Activated CD8-positive, alpha-beta memory T cell treated with anti-CD3 and anti-CD28 coated beads for 1 hour (primary cell): Measurements from ENCODE around the gene SLC22A1.
"Not testable (repeated sequence)": the region's sequence is repeated elsewhere in the genome, so short reads cannot be mapped to it uniquely, and the experiment has no call there.

Source experiments
- DNase-seq, 2 donors: peaks; one replicate each; pipeline ENCODE4 v3.0.0-alpha.2; 2020; ENCODE audit warnings: low read depth in 1 of 2; ENCODE audit errors: extremely low read depth in 1 of 2

The SLC22A1 gene

GRCh38 chr6:160137130-160137988 is 15.7 kb downstream of the SLC22A1 start:
- DNase-seq: no peak

DNA sequence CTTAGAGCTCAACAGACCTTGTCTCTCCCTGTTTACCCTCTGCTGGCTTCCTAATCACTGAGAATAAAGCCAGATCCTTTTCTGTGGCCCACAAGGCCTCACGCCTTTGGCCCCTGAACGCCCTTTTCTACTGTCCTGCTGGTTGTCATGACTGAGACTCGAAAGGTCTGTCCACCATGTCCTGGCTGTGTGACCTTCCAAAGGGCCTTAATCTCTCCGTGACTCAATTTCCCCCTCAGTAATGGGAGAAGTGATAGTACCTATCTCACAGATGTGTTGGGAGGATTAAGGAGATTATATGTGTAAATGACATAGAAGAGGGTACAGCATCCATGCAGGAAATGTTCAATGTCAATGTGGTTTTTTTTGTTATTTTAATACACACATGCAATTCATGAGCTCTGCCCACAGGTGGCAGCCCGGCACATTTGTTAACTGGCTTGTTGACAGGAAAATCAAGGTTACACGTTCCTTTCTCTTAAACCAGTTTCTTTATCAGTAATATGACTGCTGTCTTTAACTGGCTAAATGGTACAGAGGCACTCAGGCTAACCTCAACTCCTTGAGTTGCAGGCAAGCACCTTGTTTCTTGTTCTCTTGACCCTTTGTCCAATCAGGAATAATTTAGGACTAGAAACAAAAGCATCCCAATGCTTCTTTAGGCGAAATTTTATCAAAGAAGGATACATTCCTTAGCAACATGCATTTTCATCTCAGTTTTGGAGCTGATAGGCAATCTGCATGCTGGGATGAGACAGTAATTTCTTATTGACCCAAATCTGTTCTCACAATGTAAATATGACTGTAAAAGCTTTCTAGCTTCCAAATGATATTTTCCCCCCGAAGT is 16.6 kb downstream of the SLC22A1 start:
- peak in 1 of 2 donors; percentile 33 for DNase-seq

- no peak for DNase-seq
These were observed 17.3 kb downstream of the SLC22A1 start for GRCh38 chr6:160138839-160139419.

- no peak for DNase-seq
These were observed 17.8 kb downstream of the SLC22A1 start for GRCh38 chr6:160139420-160139851.

GRCh38 chr6:160140493-160140892 is 18.9 kb downstream of the SLC22A1 start:
- not testable (repeated sequence) for DNase-seq

DNA sequence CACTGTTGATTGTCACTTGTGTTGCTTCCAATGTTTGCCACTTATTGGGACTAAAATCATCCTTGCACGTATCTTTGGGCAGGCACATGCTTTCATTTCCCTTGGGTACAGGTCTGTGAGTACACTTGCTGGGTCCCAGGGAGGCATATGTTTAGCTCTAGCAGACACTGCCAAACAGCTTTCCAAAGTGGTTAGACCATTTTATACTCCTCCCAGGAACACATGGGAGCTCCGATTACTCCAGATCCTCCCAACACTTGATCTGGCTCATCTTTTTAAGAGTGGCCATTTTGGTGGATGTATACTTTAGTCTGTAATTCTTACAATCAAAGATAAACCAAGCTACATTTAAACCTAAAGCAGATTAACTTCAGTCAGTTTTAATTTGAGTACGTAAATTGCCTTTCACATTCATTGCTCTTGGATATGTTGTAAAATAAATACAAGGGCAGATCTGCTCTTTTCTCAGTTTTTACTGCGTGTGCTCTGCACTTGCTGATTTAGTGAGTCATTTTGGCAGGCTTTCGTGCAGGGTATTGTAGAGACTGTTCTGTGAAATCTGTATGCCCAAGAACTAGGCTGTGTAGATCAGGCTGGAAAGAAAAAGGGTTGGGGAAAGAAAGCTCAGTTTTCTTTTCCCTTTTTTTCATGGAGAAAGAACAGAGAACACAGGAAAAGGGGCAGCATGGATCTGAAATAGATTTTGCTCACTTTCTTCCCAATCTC is 19.5 kb downstream of the SLC22A1 start:
- DNase-seq: no peak

DNA sequence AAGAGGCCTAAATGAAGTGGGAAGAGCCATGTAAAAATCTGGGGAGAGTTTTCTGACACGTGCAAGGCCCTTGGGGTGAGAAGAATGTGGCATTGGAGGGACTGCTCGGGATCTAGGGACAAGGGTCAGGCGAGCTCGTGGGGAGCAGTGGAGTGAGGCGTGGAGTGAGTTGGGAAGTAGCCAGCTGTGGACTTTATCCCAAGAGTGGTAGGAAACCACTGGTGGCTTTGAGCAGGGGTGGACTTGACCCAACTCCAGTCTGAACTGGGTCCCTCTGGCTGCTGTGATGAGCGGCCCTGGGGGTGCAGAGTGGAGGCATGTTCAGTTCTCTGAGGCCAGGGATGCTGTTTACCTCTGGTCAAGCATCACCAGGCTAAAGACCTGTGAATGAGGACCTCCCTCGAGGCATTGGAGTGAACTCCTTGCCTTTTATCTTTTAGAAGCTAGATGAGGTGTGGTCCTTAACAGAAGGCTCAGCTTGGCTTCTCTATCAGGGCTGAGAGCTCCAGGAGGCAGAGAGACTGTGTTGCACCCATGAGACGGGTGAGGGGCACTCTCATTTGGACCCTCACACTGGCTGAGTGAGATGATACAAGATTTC is 20.6 kb downstream of the SLC22A1 start:
- DNase-seq: no peak

DNA sequence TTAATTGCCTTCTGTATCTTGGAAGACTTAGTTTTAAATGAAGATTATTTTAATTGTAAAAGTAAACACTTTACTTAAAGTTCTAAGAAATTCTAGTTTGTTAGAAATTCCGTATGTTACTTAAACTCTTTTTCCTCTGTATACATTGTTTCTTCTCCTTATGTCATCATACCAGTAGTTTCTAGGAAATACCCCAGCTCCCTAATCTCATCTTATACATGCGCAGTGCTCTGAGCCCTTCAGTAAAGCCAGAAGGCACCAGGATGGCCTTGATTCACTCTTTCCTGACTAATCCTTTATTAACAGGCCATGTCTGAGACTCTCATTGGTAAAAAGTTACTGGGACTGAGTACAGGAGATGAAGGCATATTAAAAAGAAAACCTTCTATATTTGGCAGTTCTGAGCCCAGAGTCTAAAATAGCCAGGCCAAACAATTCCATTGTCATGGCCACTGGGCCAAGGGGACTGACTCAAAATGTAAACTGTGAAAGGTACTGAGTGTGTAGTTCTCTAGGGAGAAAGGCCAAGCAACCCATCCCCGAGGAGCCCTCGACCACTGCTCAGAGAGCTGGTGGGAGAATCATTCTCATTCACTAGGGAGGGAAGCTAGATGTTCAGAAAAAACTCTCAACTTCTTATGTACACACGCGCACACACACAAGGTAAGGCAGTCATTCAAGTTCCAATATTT is 25.0 kb downstream of the SLC22A1 start:
- DNase-seq: no peak

DNA sequence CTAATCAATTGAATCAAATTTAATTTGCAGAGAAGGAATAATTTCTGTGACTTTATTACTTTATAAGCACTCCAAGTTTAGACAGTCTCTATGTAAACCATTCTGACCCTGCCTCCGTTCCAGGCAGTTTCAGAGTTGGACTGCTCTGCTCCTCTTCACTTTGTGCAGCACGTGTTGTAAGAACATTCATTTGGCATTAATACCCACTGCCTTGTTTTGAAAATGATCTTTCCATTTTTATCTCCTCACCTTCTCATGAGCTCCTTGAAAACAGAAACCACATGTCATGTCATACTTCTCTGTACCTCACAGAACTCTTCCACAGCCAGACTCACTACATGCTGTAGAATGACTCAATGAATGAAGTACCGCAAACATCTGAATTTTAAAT is 25.5 kb downstream of the SLC22A1 start:
- no peak for DNase-seq

GRCh38 chr6:160154471-160154870 is 32.9 kb downstream of the SLC22A1 start:
- DNase-seq: no peak

DNA sequence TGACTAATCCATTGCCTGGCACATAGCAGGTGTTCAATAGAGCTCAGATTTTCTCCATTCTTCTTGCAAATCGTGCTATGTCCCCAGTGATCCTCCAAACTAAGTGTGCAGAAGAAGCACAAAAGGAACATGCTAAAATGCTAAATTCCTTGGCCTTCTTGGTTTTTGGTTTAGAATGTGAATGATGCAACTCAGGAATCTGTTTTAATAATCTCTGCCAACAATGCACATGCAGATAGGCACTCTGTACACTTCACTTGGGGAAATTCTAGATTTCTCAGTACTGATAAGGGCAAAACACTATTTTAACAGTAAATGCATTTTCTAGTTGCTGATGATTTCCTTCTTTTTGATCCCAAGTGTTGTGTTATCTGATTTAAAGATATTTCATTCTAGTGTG is 35.2 kb downstream of the SLC22A1 start:
- no peak for DNase-seq

- DNase-seq: no peak
These were observed 38.8 kb downstream of the SLC22A1 start for GRCh38 chr6:160160450-160160849.

DNA sequence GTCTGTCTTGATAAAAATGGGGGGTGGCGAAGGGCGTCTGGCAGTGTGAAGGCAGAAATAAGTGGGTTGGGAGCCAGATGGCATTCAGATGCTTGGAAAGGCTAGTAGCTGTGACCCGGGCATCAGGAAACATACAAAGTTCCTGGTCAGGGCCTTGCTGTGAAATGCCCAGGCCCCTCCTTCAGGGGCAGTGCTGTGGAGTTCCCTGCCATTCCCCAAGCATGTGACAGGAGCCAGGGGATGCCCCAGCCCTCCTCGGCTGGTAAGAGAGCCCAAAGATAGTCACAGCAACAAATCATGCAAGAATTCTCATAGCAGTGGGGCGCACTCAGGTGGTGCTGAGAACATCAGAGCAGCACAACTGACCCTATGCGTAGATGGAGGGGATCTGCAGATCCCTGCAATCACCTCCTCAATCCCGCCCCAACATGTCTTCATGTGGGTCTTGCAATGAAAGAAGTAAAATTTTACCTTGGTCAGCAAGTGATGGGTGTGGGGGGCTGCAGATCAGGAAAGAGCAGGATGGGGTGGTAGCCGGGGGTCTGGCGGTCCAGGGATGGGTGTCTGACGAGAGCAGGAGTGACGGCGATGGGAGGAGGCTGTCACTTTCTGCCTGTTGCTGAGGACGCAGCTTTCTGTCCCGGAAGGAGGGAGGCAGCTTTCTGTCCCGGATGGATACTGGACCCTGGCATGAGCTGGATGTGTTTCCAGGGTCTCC is 39.5 kb downstream of the SLC22A1 start:
- DNase-seq: no peak

DNA sequence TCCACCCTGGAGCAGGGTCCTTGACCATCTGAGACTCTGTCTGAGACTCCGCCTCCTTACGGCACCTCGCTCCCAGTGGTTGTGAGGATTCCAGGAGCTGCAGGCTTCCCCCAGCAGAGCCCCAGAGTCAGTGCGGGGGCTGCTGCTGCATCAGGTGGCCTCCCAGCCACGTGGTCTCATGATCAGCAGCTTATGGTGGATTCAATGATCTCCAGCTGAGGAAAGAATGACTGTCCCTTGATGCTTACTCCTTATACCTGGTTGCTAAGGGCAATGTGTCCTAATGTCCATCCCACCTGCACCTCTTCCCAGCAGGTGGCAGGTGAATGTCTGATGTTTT is 40.0 kb downstream of the SLC22A1 start:
- DNase-seq: no peak

- DNase-seq: no peak
These were observed 40.5 kb downstream of the SLC22A1 start for GRCh38 chr6:160162030-160162566.

GRCh38 chr6:160163425-160163824 is 41.8 kb downstream of the SLC22A1 start:
- DNase-seq: no peak

DNA sequence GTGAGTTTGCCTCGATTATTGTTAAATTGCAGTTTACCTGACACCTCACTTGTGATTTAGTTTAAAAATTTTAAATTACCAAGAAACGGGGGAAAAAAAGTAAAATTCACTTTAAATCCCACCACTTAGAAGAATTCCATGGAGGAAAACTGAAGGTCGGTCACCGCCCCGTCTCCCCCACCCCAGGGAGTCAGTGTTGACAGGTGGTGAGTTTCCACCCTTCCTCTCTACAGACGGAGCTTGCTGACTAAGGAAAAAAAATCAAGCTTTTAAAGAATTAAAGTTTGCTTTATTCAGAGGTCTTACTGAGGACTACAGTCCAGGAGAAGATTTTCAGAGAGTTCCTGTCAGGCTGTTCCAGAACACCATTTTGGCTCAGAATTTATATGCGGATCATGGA is 42.3 kb downstream of the SLC22A1 start:
- DNase-seq: no peak

GRCh38 chr6:160165928-160166327 is 44.3 kb downstream of the SLC22A1 start:
- DNase-seq: not testable (repeated sequence)
